Astrocyte of the spinal cord (primary cell): ENCODE measurements around the gene NCF4.

Experiments used
- DNase-seq: peaks from one replicate; pipeline ENCODE4 v3.0.0; 2011; ENCODE audit warnings: low read depth, low spot score
- H3K4me3 ChIP-seq: 2 replicates; pipeline ENCODE4 v1.5.1; 2011; ENCODE audit warnings: low read depth, mild to moderate bottlenecking, low read length, moderate library complexity
- in situ Hi-C: cut with HindIII; loops from 2 replicates; pipeline ENCODE4 v1.10.0; 2017; ENCODE audit warnings: low sequenced_read_pairs
- TF ChIP-seq, protein P1 (sequence below): IDR thresholded peaks from 2 replicates; pipeline ENCODE4 v1.5.1; 2012; ENCODE audit warnings: low read depth, mild to moderate bottlenecking, low read length, inconsistent platforms

NCF4 gene

DNA sequence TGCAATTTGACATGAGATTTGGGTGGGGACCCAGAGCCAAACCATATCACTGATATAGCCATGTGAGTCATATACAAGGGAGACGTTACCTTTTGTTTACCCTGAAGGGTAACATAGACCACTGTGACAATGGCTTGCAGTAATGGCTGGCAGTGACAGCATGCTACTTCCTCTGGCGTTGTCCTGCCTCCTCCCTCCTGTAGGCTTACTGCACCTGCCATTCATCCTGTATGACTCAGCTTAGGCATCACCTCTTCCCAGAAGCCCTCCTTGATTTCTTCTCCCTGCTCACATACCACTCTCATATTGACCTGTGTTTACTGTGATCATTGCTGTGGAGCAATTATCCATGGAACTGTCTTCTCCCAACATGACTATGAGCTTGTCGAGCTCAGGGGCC, 32.0 kb upstream of the NCF4 start:
- in situ Hi-C loops, result no loop called here
- TF ChIP-seq, protein P1, sequence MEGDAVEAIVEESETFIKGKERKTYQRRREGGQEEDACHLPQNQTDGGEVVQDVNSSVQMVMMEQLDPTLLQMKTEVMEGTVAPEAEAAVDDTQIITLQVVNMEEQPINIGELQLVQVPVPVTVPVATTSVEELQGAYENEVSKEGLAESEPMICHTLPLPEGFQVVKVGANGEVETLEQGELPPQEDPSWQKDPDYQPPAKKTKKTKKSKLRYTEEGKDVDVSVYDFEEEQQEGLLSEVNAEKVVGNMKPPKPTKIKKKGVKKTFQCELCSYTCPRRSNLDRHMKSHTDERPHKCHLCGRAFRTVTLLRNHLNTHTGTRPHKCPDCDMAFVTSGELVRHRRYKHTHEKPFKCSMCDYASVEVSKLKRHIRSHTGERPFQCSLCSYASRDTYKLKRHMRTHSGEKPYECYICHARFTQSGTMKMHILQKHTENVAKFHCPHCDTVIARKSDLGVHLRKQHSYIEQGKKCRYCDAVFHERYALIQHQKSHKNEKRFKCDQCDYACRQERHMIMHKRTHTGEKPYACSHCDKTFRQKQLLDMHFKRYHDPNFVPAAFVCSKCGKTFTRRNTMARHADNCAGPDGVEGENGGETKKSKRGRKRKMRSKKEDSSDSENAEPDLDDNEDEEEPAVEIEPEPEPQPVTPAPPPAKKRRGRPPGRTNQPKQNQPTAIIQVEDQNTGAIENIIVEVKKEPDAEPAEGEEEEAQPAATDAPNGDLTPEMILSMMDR, result no peak
- no peak for DNase-seq
- no peak overlapping the region for H3K4me3 ChIP-seq

DNA sequence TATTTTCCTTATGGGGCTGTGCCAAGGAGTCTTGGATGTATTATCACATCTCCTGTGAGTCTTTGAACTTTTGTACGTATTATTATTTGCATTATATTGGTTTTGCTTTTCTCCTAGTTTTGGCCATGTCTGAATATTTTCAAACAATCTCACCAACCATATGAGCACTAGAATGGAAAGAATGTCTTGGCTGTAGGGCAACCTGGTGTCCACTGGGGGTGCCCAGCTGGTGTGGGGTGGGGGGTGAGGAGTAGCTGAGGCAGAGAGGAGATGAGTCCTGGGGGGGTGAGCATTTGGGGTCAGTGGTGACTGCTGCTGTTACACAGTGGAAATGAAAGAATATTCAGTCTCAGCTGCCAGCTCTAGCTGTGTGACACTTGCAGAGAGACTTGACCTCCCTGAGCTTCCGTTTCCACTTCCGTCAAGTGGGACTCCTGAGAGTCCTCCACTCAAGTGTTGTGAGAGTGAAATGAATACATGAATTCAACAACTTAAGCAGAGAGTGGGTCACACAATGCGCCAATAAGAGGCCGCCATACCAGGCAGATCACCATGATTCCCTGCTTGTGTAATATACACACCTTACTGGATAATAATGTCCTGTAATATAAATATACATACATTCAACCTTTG, 31.3 kb upstream of the NCF4 start:
- in situ Hi-C loops, result no loop called here
- TF ChIP-seq, protein P1, result no peak
- H3K4me3 ChIP-seq, result no peak overlapping the region
- DNase-seq, result no peak

DNA sequence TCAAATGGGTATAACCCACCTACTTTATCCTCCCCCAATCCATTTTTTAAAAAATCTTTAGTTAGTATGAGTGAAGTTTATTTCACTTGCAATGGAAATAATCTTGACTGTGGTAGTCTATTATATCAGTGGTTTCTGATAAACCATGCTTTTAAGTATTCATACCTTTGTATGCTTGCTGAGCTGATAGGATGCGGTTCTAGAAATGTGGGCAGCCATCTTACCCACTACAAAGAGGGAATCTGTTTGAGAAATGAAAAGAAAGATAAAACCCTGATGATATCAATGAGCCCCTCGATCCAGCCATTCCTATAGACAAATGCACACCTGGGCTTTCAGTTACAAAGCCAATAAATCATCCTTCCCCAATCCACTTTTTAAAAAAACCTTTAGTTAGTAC, 30.2 kb upstream of the NCF4 start:
- in situ Hi-C loops, result no loop called here

DNA sequence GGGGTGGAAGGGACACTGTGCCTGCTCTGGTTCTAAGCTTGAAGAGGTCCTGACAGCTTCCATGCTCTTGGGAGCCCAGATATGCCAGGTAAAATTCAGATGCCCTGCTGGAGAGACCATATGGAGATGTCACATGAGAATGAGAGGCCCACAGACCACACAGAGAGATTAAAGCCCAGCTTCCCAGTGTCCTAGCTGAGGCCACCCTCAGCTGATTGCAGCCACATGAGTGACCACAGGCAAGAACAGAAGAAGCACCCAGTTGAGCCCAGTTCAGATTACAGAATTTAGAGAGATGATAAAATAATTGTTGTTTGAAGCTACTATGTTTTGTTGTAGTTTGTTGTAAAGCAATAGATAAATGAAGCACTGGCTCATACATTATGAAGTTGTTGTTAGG, 29.6 kb upstream of the NCF4 start:
- DNase-seq, result no peak
- in situ Hi-C loops, result no loop called here
- no peak overlapping the region for H3K4me3 ChIP-seq
- TF ChIP-seq, protein P1, result no peak

More for the DNA sequence above, 30.2 kb upstream of the NCF4 start:
- no peak overlapping the region for H3K4me3 ChIP-seq
- no peak for DNase-seq
- TF ChIP-seq, protein P1, result no peak

DNA sequence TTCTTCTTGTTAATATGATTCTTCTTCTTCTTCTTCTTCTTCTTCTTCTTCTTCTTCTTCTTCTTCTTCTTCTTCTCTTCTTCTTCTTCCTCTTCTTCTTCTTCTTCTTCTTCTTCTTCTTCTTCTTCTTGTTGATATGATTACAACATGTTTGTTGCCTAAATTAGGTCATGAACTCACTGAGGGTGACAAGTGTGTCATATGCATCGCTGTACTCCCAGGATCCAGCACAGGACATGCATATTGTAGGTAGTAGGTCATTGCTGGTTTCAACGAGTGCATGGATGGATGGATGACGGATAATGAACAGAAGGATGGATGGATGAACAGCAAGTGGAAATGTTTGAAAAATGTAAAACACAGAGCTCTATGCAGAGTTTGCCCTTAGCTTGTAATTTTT, 29.1 kb upstream of the NCF4 start:
- DNase-seq, result no peak
- TF ChIP-seq, protein P1, result no peak
- no peak overlapping the region for H3K4me3 ChIP-seq
- in situ Hi-C loops, result no loop called here

DNA sequence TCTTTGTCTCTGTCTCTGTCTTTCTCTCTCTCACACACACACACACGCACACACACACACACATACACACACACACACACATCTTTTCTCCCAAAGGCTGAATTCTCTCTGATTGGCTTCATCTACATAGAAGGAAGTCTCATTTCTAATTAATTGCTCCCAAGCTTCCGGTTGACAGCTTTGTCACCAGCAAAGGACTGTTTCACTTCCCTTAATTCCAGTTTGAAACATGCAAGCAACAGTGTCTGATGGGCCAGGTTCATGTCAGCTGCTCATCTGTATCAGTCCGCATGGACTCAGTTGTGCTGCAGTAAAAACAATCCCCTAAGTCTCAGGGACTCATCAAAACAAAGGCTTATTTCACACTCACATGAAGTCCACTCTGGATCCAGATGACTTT, 27.7 kb upstream of the NCF4 start:
- TF ChIP-seq, protein P1, result no peak
- no peak for DNase-seq
- no peak overlapping the region for H3K4me3 ChIP-seq
- in situ Hi-C loops, result no loop called here
